ENCODE results near the gene DNASE1L2.

DNASE1L2 gene

DNA sequence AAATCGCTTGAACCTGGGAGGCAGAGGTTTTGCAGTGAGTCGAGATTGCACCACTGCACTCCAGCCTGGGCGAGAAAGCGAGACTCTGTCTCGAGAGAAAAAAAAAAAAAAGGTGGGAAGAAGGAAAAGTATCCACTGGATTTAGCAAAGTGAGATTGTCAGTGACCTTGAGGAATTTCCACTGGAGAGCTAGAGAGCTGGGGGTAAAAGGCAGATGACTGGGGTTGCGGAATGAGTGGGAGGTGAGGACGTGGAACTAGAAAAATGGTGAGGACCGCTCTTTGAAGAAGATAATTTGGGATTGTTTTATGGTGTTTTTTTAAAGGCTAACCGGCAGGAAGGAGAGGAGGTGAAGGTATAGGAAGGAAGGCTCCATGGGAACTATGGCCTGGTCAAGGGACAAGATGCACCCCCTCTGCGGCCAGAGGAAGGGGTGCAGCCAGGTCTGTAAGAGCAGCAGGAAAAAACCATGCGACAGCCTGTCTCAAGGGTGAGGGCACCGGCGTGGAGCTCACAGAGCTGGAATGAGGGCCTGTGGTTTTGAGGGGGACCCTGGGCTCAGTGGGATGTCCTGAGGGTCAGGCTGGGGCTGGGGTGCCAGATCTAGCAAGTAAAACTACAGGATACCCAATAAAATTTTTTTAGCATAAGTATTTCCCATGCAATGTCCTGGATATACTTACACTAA lies 31.7 kb upstream of the DNASE1L2 start:
- DNase-seq = no peak

DNA sequence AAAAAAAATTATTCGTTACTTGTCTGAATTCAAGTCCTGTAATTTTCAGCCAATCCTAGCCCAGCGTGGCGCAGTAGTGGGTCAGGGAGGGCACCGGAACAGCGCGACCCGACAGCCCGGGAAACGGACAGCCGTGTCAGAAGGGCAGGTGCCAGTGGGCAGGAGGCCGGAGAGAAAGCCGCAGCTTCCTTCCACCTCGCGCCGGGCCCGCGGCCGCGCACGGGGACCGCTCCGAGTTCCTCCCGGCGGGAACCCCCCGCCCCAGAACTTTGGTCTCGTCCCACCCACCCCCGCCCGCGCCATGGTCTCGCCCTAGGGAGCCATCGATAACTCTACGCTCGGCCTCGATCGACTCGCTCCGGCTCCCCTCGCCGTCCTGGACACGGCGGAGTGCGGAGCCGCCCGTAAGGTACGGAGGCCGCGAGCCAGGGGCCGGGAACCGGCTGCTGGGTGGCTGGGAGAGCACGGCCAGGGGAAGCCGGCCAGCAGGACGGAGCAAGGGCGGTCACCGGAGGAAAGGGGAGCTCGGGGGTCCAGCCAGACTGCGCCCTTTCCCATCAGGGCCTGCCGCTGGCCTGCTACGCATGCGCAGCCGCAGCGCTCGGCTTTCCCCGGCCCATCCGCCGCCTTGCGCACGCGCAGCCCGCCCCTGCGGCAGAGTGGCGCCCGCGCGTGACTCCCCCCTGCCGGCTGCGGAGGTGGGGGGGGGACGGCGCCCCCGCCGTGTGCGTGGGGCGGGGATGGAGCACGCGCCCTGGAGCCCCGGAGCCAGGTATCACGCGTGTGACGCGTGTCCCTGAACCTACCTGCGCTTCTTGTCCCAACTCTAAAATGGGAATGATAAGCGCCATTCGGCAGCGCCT lies 30.9 kb upstream of the DNASE1L2 start, which contains the start of gene MLST8:
MLST8 (plus strand) TSS at position 351 of the 863 bp plus-strand sequence. CDS start 632 bp downstream, outside the sequence.
- DNase-seq = peak; percentile 91

DNA sequence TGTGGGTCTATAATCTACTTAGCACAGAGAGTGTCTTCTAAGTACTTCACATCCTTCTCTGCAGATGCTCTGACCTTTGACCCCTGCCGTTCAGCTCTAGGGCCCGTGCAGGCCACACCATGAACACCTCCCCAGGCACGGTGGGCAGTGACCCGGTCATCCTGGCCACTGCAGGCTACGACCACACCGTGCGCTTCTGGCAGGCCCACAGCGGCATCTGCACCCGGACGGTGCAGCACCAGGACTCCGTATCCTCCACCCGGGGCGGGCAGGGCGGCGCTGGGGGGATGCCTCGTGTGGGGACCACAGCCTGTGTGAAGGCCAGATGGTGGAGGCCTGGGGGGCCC lies 30.3 kb upstream of the DNASE1L2 start:
- no peak for DNase-seq

DNA sequence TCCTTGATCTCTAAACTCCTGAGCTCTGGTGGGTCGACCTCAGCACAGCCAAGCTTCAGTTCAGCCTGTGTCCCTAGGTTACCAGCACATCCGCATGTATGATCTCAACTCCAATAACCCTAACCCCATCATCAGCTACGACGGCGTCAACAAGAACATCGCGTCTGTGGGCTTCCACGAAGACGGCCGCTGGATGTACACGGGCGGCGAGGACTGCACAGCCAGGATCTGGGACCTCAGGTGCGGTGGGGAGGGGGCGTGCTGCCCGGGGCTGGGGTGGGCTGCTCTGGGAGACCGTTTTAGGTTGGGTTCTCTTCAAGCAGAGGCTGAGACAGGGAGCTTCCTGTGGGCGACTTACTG lies 29.8 kb upstream of the DNASE1L2 start:
- no peak for DNase-seq

DNA sequence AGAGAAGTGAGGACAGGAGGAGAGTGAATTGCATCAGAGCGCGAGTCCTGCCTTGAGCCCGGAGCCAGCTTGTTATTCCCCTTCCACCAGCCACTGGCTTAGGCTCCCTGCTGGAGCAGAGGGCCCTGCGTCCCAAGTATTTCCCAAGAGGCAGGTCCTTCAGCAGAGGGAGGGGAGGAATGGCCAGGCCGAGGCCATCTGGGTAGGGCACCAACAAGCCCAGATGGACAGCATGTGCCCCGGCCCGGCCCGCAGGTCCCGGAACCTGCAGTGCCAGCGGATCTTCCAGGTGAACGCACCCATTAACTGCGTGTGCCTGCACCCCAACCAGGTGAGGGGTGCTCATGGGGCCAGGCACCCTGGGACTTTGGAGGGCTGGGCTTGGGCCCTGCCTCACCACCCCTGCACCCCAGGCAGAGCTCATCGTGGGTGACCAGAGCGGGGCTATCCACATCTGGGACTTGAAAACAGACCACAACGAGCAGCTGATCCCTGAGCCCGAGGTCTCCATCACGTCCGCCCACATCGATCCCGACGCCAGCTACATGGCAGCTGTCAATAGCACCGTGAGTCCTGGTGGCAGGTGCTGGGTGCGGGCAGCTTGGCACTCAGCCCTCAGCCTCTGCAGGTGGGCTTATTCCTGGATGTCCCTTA lies 29.3 kb upstream of the DNASE1L2 start:
- no peak for DNase-seq

DNA sequence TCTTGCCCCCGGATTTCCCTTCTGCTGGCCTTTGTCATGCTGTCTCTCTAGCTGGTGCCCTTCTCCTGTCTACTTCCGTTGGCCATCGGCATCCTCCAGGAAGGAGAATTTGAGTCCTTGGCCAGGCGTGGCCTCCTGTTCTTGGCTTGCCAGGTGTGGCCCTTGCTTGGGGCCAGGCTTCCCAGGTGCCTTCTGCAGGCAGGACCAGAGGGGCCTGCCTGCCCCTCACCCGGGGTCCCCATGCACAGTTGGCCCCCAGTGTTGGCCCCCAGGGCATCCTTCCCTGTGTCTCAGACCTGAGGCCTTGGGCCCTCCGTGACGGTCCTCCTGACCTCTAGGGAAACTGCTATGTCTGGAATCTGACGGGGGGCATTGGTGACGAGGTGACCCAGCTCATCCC lies 28.4 kb upstream of the DNASE1L2 start:
- no peak for DNase-seq

DNA sequence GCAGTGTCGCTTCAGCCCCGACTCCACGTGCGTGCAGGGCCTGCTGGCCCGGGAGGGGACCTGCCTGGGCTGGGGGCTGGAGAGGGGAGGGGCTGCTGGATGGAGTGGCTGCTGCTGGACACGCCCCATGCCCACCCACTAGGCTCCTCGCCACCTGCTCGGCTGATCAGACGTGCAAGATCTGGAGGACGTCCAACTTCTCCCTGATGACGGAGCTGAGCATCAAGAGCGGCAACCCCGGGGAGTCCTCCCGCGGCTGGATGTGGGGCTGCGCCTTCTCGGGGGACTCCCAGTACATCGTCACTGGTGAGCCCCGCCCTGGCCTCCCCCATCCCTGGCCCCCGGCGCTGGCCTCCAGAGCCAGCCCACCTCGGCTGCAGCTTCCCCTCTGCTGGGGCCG lies 27.9 kb upstream of the DNASE1L2 start:
- DNase-seq = no peak

DNA sequence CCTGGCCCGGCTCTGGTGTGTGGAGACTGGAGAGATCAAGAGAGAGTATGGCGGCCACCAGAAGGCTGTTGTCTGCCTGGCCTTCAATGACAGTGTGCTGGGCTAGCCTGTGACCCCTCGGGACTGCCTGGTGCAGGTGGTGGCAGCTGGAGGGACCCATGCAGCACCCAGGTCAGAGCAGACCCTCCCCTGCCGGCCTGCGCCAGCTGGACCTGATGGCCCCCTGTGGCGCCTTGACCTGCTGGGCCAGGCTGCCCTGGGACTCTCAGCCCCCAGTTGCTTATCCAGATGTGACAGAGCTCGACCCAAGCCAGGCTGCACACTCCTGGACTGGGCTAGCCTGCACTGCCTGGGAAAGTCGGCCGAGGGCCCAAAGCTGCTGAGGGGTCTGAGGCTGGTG lies 27.5 kb upstream of the DNASE1L2 start:
- no peak for DNase-seq

DNA sequence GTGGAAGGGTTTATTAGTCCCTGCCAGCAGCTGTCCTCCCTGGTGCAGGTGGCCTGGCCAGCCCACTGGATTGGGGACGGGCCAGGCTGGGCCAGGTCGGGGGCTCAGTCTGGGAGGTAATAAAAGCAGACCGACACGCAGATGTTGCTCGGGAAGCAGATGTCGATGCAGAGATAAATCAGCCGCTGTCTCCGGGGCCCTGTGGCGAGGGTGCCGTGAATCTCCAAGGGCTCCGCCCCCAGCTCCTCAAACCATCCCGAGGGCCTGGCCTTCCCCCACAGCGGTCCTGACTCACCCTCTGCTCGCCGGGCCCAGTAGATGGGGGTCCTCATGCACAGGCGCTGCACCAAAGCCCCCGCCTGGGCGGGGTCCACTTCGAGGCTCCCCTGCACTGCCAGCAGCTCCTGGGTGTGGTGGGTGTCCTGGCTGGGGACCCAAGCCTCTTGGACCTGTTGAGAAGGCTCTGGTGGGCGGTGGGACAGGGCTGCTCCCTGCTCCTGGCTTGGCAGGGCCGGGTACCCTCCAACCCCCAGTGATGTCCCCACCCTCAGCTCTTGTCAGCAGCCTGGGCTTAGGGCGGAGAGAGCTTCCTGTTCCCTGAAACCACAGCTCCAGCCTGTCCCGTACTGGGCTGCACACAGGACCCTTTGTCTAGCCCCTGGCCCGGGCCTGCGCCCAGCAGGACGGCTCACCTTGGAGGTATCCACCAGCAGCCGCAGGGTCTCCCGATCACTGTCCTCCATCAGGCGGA lies 26.8 kb upstream of the DNASE1L2 start:
- no peak for DNase-seq

DNA sequence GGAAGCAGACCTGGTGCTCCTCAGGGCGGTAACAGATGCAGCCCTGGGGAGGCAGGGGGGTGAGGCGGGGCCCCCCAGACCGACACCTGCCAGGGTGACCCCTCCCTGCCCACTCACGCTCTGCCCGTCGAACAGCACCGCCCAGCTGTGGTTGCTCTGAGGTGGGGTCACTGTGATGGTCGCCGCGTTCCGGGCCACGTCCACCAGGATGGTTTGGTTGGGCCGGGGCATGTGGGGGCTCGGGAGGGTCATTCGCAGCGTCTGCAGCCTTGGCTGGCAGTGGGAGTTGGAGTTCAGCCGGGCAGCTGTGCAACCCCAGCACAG lies 26.3 kb upstream of the DNASE1L2 start:
- no peak for DNase-seq

DNA sequence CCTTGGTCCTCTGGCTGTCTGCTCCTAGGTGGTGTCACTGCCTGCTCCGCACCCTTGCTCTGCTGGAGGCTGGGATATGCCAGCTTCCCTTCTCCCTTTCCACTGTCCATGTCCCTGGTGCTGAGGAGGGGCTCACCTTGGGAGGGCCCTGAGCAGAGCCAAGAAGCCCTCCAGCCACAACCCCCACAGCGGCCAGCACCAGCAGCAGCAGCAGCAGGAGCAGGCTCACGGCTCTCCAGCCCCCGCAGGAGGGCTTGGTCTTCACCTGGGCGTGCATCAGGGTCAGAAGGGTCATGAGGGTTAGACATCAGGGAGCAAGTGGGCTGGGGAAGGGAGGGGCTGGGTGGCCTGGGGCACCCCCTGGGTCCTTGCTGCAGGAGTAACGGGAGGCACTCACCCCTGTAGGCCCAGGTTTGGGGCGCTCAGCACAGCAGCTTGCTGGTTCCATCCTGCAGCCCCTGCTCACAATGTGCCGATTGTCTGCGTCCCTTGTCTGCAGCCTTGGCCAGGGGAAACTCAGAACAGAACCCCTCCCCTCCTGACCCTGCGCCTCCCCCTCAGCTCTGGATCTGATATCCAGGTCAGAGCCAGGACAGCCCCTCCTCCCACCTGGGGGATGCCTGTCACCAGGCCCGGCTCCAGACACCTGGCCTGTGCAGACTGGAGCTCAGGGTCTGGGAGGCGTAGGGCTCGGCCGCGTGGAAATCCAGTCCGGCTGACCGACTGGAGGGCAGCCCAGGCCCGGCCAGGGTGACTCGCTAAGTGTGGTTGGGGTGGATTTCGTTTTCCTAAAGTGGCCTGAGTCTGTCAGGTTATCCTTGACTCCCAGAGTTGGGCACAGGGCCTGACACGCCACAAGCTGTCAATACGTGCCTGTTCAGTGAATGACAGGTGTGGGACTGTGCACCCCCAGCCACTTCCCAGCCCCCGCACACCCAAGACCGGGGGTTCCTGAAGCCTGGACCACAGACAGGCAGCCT lies 25.6 kb upstream of the DNASE1L2 start, which contains the start of gene BRICD5:
BRICD5 (minus strand) TSS at position 478 of the 980 bp plus-strand sequence; CDS start at position 448, 30 bp downstream.
- DNase-seq = no peak

DNA sequence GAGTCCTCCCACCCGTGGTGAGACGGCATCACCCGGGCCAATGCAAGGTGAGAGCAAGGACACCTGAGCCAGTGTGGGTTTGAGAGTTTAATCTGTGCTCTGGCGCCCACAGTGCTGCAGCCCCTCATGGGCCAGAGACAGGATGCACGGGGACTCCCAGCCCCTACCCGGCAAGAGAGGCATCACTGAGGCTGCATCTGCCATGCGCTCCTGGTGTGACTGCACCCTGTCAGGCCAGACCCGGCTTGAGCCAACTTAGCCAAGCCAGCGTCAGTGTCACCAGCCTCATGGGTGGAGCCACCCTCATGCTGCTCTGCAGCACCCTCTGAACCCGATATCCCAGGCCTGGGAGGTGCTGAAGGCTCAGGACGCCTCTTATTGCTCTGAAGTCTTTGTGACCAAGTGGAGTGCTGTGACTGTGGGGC lies 24.3 kb upstream of the DNASE1L2 start:
- DNase-seq = no peak

DNA sequence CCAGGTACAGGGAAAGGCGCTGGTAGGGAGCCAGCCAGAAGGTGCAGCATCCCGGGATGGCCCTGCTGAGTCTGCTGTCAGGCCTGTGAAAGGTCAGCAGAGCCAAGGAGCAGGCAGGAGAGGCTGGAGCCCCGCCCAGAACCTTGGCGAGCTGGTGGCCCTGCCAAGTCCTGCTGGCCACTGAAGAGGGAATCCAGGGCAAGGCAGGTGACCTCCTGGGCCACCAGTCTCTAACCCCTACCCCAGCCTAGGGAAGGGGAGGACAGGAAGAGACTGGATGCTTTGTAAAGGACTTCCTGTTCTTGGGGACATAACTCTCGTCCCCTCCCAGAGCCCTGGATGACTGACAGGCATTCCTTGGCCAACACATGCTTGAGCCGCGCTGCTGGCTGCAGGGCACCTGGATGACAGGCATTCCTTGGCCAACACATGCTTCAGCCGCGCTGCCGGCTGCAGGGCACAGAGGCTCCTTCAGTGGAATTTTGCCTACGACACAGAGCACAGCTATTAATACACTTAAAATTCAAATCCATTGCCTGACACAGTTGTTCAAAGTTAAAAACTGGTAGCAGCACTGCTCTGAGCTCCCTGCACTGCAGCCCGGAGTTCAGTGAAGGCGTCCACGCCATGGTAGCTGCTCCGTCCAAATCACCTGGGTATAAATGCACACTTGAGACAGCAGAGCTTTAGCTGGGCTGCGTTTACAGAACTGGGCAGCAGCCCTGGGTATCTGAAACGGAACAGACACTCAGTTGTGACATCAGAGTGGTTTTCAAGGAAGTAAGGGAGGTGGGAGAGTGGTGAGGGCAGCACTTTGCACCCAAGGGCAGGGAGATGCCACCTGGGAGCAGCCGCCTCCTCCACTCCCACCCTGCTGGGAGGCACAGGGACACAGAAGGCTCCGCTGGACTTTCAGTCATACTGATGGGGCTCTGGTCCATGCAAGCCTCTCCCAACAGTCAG lies 23.6 kb upstream of the DNASE1L2 start:
- DNase-seq = no peak

DNA sequence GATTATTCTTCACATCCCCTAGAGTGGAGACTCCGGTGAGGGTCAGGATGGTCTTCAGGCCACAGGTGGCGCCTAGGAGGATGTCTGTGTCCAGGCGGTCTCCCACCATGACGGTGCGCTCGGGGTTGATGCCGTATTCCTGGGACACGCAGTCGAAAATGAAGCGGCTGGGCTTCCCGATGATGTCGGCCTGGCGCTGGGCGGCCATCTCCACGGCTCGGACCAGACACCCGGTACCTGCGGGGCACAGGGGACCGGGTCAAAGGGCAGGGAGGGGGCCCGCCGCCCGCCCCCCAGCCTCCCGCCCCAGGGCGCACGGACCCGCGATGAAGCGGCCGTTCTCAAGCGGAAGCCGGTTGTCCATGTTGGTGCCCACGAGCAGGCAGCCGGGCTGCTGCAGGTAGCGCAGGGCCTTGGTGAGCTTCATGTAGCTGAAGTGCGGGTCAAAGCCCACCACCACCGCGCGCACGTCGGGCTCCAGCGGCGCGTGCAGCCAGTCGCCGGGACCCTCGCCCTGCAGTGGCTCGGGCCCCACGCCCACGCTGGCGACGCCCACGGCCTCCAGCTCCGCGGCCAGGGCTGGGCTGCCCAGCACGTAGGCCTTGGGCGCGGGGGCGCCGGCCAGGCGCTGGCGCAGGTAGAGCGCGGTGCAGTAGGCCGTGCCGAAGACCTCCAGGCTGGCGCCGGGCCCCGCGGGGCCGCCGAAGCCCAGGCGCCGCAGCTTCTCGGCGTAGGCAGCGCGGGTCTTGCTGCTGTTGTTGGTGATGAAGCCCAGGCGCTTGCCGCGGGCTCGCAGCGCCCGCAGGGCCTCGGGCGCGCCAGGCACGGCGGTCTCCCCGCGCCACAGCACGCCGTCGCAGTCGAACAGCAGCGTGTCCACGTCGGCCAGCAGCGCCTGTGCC lies 22.2 kb upstream of the DNASE1L2 start:
- no peak for DNase-seq

DNA sequence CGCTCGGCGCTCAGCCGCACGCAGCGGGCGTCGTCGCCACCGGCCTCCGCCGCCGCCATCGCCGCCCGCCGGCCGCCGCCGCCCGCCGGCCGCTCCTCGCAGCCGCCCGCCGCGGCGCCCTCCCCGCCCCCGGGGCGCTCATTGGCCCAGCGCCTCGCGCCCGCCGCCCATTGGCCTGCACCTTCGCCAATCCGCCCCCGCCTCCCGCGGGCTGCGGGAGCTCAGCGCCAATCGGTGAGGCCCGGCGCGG lies 21.6 kb upstream of the DNASE1L2 start, which contains the start of gene PGP:
PGP (minus strand) TSS at position 122 of the 250 bp plus-strand sequence; CDS start at position 59, 63 bp downstream.
- no peak for DNase-seq

DNA sequence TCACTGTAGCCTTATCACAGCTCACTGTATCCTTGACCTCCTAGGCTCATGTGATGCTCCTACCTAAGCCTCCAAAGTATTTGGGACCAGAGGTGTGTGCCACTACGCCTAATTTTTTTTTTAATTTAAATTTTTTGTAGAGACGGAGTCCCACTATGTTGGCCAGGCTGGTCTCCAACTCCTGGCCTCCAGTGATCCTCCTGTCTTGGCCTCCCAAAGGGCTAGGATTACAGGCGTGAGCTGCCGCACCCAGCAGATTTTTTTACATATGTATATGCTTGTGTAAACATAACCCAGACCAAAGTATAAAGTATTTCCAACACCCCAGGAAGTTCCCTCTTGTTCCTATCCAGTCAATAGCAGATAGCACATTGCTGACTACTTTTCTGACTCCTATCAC lies 19.9 kb upstream of the DNASE1L2 start:
- DNase-seq = no peak

DNA sequence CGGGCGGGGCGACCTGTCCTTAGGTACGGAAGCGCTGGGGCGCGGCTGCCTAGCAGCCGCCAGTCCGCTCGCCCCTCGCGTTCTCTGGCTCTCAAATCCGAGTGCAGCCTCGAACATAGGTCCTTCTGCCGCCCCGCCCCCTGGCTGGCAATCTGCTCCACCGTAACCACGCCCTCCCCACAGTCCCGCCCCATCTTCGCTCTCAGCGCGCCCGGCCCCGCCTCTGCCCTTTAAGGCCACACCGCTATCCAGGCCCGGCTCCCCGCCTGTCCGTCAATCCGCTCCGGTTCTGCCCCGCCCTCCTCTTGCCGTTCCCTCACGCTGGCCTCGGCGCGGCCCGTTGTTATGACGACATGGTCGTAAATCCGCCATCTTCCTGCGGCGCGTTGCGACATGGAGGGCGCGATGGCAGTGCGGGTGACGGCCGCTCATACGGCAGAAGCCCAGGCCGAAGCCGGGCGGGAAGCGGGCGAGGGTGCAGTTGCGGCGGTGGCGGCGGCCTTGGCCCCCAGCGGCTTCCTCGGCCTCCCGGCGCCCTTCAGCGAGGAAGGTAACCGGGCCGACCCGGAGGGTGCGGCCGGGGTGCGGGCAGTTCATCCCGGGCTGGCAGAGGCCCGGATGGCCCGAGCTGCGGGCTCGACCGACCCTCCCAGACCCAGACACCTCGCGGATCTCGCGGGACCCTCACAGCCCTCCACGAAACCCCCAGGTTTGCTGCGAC lies 12.9 kb upstream of the DNASE1L2 start, which contains the start of gene E4F1:
E4F1 (plus strand) TSS at position 371 of the 721 bp plus-strand sequence; CDS start at position 394, 23 bp downstream.
- peak; percentile 100 for DNase-seq

DNA sequence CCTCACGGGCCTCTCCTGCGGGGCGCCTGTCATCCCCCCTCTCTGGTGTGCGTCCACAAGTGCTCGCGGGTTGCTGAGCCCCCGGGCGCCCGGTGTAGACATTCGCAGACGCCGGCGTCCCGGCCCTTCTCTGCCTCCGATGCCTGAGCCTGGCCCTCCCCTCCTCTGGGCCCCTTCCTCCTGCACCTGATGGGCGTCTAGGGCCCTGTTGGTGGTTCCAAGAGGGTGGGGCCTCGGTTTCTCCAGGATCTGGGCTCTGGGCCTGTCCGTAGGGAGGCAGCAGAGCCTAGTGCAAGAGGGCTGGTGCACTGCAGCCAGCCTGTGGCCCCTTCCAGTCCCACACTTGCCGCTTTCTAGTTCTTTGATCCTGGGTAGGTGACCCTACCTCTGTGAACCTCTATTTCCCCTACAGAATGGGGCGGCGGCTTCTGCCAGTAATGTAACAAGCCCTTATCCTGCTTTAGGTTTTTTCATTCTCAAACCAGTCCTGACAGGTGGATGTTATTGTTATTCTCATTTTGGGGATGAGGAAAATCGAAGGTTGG lies 12.2 kb upstream of the DNASE1L2 start:
- DNase-seq = peak; percentile 28
